Natural killer cell (primary cell): ENCODE measurements around the gene SLC16A10. TPM values are rescaled to one million over a fixed set of nuclear protein-coding genes. Genes with fewer than 3 reads are reported as not detected.
A peak's percentile ranks its signal among the peaks of the same experiment; 100 is the strongest.

Experiments
- ATAC-seq, 3 donors: fragments of 150-1000 bp in 2 of 3; fragments of 200-7000 bp in 1 of 3; cut with Tn5 transposase; 1 replicate in 1 of 3; 2 replicates in 2 of 3; pipeline ENCODE4 v1.10.0; 2021; ENCODE audit warnings: mild to moderate bottlenecking in 2 of 3, moderate library complexity in 2 of 3
- DNase-seq, 2 donors: peaks; one replicate each; pipeline versions ENCODE4 v3.0.0 to v3.0.0-alpha.2; 2013 to 2021; ENCODE audit warnings: mixed read lengths in 1 of 2
- H3K27ac ChIP-seq: one replicate; pipeline ENCODE4 v1.5.1; 2013; ENCODE audit warnings: mild to moderate bottlenecking, low read length
- H3K27me3 ChIP-seq: one replicate; pipeline ENCODE4 v1.6.1; 2013; ENCODE audit warnings: low read length; ENCODE audit not compliant: control insufficient read depth, insufficient read depth
- H3K36me3 ChIP-seq: one replicate; pipeline ENCODE4 v1.6.1; 2013; ENCODE audit warnings: low read length; ENCODE audit not compliant: control insufficient read depth, insufficient read depth
- H3K4me1 ChIP-seq: one replicate; pipeline ENCODE4 v1.6.1; 2013; ENCODE audit warnings: low read length; ENCODE audit not compliant: control insufficient read depth, insufficient read depth
- H3K4me3 ChIP-seq: one replicate; pipeline ENCODE4 v1.5.1; 2013; ENCODE audit warnings: low read length
- H3K9me3 ChIP-seq: one replicate; pipeline ENCODE4 v1.6.1; 2013; ENCODE audit warnings: low read length; ENCODE audit not compliant: control insufficient read depth, insufficient read depth
- H3K27ac Mint-ChIP-seq, 2 donors: one replicate each; pipeline ENCODE4 v1.8.0; 2022; ENCODE audit warnings: mild to moderate bottlenecking in 2 of 2, mixed read lengths in 2 of 2, moderate library complexity in 1 of 2
- H3K27me3 Mint-ChIP-seq, 2 donors: one replicate each; pipeline ENCODE4 v1.8.0; 2022; ENCODE audit warnings: low read depth in 2 of 2, mixed read lengths in 2 of 2
- H3K36me3 Mint-ChIP-seq: one replicate; pipeline ENCODE4 v1.8.0; 2022; ENCODE audit warnings: mixed read lengths
- H3K4me1 Mint-ChIP-seq, 2 donors: one replicate each; pipeline ENCODE4 v1.8.0; 2022; ENCODE audit warnings: mixed read lengths in 2 of 2
- H3K4me3 Mint-ChIP-seq: one replicate; pipeline ENCODE4 v1.8.0; 2022; ENCODE audit warnings: mild to moderate bottlenecking, moderate library complexity, mixed read lengths
- H3K9me3 Mint-ChIP-seq, 2 donors: one replicate each; pipeline ENCODE4 v1.8.0; 2022; ENCODE audit warnings: mixed read lengths in 2 of 2
- WGBS: methylation state at CpG from one replicate; pipeline ENCODE4 v1.1.7; 2013; ENCODE audit warnings: missing lambda C conversion rate; ENCODE audit not compliant: insufficient coverage; 5-methylcytosine and 5-hydroxymethylcytosine counted together
- intact Hi-C: fragments of 100-400 bp; cut with micrococcal nuclease; formaldehyde crosslinking; loops from one replicate; pipeline ENCODE4 v1.14.2; 2022
- total RNA-seq, 4 donors: library from RNA; stranded (reverse); fragments of 120-200 nt in 1 of 4; gene quantifications; one replicate each; pipeline versions ENCODE4 v1.2.3 to v1.2.4, GENCODE V29; 2013 to 2022
- TF ChIP-seq, protein P1 (sequence below): fragments of 200-600 bp; IDR thresholded peaks from one replicate; pipeline ENCODE4 v1.8.0; 2022; ENCODE audit warnings: antibody characterized with exemption

The SLC16A10 gene
- total RNA-seq, 3 donors from 2014 or later (not counting 1 experiment from before 2014, with no cell fraction given), result 0.05 to 0.53 (median 0.18) TPM

DNA sequence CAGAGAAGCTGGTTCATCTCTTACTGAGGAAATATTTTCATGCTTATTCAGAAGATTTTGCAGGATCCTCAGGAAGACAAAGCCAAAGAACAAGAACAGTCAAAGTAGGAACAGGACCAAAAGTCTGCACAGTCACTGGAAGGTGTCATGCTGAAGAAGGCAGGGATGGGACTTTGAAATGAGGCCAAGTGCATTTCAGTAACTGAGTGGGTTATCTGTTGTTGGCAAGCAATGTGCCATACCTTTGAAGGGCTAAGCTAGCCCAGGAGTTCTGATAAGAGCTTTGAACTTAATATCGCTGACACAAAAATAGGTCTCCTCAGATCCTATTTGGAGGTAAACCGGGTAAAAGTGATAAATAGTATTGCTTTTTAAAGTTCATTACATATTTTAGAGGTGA lies 31.5 kb downstream of the SLC16A10 start:
- ATAC-seq (no peak), DNase-seq (no peak)
- H3K4me1 Mint-ChIP-seq, result peaks cover 22 to 23% of the 10 kb centered on the region in 2 donors
- Histone ChIP-seq H3K36me3 (no peaks in the 10 kb centered on the region), H3K9me3 (no peaks in the 10 kb centered on the region), H3K4me1 (peaks cover 12% of the 10 kb centered on the region), H3K27me3 (no peaks in the 10 kb centered on the region), H3K4me3 (no peak overlapping the region), H3K27ac (no peak overlapping the region)
- no peaks in the 10 kb centered on the region for H3K27me3 Mint-ChIP-seq
- intact Hi-C loops, result no loop called here
- H3K4me3 Mint-ChIP-seq, result no peak overlapping the region
- WGBS, result 96% methylated on average over 2 of the region's 2 CpGs
- H3K36me3 Mint-ChIP-seq, result no peaks in the 10 kb centered on the region
- TF ChIP-seq, protein P1, sequence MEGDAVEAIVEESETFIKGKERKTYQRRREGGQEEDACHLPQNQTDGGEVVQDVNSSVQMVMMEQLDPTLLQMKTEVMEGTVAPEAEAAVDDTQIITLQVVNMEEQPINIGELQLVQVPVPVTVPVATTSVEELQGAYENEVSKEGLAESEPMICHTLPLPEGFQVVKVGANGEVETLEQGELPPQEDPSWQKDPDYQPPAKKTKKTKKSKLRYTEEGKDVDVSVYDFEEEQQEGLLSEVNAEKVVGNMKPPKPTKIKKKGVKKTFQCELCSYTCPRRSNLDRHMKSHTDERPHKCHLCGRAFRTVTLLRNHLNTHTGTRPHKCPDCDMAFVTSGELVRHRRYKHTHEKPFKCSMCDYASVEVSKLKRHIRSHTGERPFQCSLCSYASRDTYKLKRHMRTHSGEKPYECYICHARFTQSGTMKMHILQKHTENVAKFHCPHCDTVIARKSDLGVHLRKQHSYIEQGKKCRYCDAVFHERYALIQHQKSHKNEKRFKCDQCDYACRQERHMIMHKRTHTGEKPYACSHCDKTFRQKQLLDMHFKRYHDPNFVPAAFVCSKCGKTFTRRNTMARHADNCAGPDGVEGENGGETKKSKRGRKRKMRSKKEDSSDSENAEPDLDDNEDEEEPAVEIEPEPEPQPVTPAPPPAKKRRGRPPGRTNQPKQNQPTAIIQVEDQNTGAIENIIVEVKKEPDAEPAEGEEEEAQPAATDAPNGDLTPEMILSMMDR, result no peak
- H3K27ac Mint-ChIP-seq, result no peak overlapping the region
- no peaks in the 10 kb centered on the region for H3K9me3 Mint-ChIP-seq

DNA sequence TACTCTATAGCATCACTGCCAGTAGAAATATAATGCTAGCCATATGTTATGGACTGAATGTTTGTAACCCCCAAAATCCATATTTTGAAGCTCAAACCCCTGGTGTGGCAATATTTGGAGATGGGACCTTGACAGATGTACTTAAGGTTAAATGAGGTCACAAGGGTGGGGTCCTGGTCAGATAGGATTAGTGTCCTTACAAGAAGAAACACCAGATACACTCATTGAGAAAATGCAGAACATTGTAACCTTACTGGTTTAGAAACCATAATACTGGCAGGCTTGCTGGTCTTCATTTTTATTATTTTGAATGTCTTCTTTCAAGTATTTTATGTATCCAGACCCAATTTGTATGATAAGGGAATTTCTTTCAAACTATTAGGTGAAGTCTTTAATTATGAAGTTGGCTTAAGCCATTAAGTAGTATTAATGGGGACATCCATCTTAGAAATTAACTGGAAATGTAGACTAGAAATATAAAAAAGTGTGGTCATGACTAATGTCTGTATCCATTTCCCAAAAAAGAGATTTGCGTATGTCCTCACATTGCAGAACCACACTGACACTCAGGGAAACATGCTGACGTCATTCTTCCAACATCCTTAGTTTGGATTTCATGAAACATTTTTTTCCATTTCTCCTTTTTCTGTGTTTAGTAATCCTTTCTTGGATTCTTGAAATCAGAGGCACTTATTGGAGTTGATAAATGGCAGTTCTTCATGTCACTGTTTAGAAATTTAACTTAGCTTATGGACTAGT lies 32.4 kb downstream of the SLC16A10 start:
- H3K9me3 Mint-ChIP-seq, result no peaks in the 10 kb centered on the region
- H3K27ac ChIP-seq, result no peak overlapping the region
- whole genome bisulfite sequencing, result 89% methylated on average over 2 of the region's 2 CpGs
- intact Hi-C loops, result no loop called here
- no peak for ATAC-seq
- H3K9me3 ChIP-seq, result no peaks in the 10 kb centered on the region
- no peaks in the 10 kb centered on the region for H3K36me3 ChIP-seq
- H3K4me1 Mint-ChIP-seq, result peaks cover 18 to 19% of the 10 kb centered on the region in 2 donors
- peaks cover 12% of the 10 kb centered on the region for H3K4me1 ChIP-seq
- no peaks in the 10 kb centered on the region for H3K27me3 Mint-ChIP-seq
- TF ChIP-seq, protein P1, result no peak
- no peaks in the 10 kb centered on the region for H3K27me3 ChIP-seq
- H3K27ac Mint-ChIP-seq, result no peak overlapping the region
- DNase-seq, result no peak
- H3K4me3 ChIP-seq, result no peak overlapping the region
- no peaks in the 10 kb centered on the region for H3K36me3 Mint-ChIP-seq
- no peak overlapping the region for H3K4me3 Mint-ChIP-seq

DNA sequence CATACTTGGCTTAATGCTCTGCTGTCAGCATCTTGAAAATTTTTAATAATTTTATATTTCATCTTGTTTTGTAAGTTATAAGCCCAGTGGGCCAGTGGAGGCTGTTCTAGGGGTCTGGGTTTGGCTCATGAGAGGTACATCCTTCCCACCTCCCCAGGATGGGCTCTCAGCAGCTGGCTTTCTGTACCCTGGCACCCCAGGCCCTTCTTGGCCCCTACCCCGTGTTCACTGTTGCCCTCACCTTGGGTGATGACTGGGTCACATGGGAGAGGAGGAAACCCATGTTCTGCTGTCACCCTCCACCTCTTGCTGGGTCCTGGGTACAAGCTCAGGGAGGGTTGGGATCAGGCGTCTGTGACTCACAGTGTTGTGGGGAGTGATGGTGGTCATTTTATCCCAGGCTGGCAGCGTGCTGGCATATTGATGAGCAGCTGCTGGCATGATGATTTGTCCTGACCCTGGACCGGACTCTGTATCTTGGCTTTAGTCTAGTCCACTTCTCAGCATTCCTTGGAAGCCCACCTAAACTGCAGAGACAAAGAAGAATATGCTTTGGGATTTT lies 34.6 kb downstream of the SLC16A10 start:
- no peak for ATAC-seq
- Mint-ChIP-seq H3K27me3 (no peaks in the 10 kb centered on the region), H3K36me3 (no peaks in the 10 kb centered on the region), H3K4me1 (peaks cover 18 to 19% of the 10 kb centered on the region in 2 donors), H3K9me3 (no peaks in the 10 kb centered on the region), H3K4me3 (no peak overlapping the region), H3K27ac (peak overlapping the region in 1 of 2 donors; percentile 33)
- TF ChIP-seq, protein P1, result no peak
- Histone ChIP-seq H3K27ac (no peak overlapping the region), H3K4me3 (no peak overlapping the region), H3K27me3 (no peaks in the 10 kb centered on the region), H3K36me3 (no peaks in the 10 kb centered on the region), H3K4me1 (peaks cover 12% of the 10 kb centered on the region), H3K9me3 (no peaks in the 10 kb centered on the region)
- WGBS, result 73% methylated on average over 4 of the region's 4 CpGs
- intact Hi-C loops, result no loop called here
- no peak for DNase-seq
